SK-N-SH (cell line): Measurements from ENCODE around the gene ARHGEF19. TPM values are rescaled to one million over a fixed set of nuclear protein-coding genes. Genes with fewer than 3 reads are reported as not detected.

Experiments
- CTCF ChIA-PET: fragments of 300-600, 350-600 bp; formaldehyde crosslinking; extraction: SDS; loops from one replicate; lab custom pipeline; 2021; lab: Yijun Ruan, JAX
- POLR2A ChIA-PET: fragments of 350-600 bp; sonication (Branson Sonifier 250); formaldehyde crosslinking; extraction: SDS; loops from one replicate; lab custom pipeline; 2020; ENCODE audit warnings: antibody characterized with exemption, inconsistent platforms; lab: Yijun Ruan, JAX
- DNase-seq: peaks from one replicate; pipeline ENCODE4 v3.0.0; 2012
- H2AFZ ChIP-seq: fragments of 200-600 bp; sonication (generic); 2 replicates; pipeline ENCODE4 v1.8.1; 2016; ENCODE audit warnings: antibody characterized with exemption, mild to moderate bottlenecking, low read depth
- H3F3A ChIP-seq: fragments of 200-600 bp; sonication (generic); replicated peaks from 2 replicates; pipeline ENCODE3; 2016; ENCODE audit warnings: antibody characterized with exemption, mild to moderate bottlenecking; ENCODE audit not compliant: insufficient read depth
- H3K27ac ChIP-seq, 2 experiments: fragments of 200-500 bp in 1 of 2; fragments of 200-600 bp in 1 of 2; sonication (Bioruptor generic) in 1 of 2; sonication (generic), shearing (Covaris generic) in 1 of 2; 2 replicates each; pipeline versions ENCODE4 v1.5.1 to v1.6.1; 2014 to 2016; ENCODE audit warnings: low read depth in 2 of 2, inconsistent platforms in 1 of 2, low read length in 1 of 2, mild to moderate bottlenecking in 1 of 2, mixed read lengths in 1 of 2
- H3K27me3 ChIP-seq: fragments of 200-600 bp; sonication (generic), shearing (Covaris generic); 2 replicates; pipeline ENCODE4 v1.6.1; 2016; ENCODE audit warnings: mixed run types; ENCODE audit not compliant: insufficient read depth
- H3K36me3 ChIP-seq, 2 experiments: fragments of 200-500 bp in 1 of 2; fragments of 200-600 bp in 1 of 2; sonication (Bioruptor generic) in 1 of 2; sonication (generic) in 1 of 2; replicated peaks in 1 of 2; 2 replicates each; pipeline versions ENCODE3 to v1.5.1; 2014 to 2016; ENCODE audit warnings: low read length in 1 of 2, mild to moderate bottlenecking in 1 of 2; ENCODE audit not compliant: insufficient read depth in 2 of 2, control insufficient read depth in 1 of 2
- H3K4me1 ChIP-seq, 2 experiments: fragments of 200-500 bp in 1 of 2; fragments of 200-600 bp in 1 of 2; sonication (Bioruptor generic) in 1 of 2; sonication (generic), shearing (Covaris generic) in 1 of 2; 2 replicates each; pipeline versions ENCODE4 v1.5.1 to v1.6.1; 2014 to 2016; ENCODE audit warnings: low read depth in 1 of 2, low read length in 1 of 2, mixed run types in 1 of 2; ENCODE audit not compliant: insufficient read depth in 2 of 2, control insufficient read depth in 1 of 2
- H3K4me2 ChIP-seq: fragments of 200-600 bp; sonication (generic), shearing (Covaris generic); 2 replicates; pipeline ENCODE4 v1.6.1; 2017; ENCODE audit warnings: mixed run types
- H3K4me3 ChIP-seq, 2 experiments: fragments of 200-500 bp in 1 of 2; fragments of 200-600 bp in 1 of 2; sonication (Bioruptor generic) in 1 of 2; sonication (generic), shearing (Covaris generic) in 1 of 2; 2 replicates each; pipeline versions ENCODE4 v1.5.1 to v1.8.1; 2014 to 2016; ENCODE audit warnings: low read depth in 2 of 2, inconsistent platforms in 1 of 2, low read length in 1 of 2, mild to moderate bottlenecking in 1 of 2, mixed read lengths in 1 of 2, moderate library complexity in 1 of 2
- H3K79me2 ChIP-seq: fragments of 200-600 bp; sonication (generic); 2 replicates; pipeline ENCODE4 v1.8.1; 2017; ENCODE audit warnings: mild to moderate bottlenecking; ENCODE audit not compliant: insufficient read depth
- H3K9ac ChIP-seq: fragments of 200-600 bp; sonication (generic); 2 replicates; pipeline ENCODE4 v1.6.1; 2017; ENCODE audit warnings: mixed run types
- H3K9me2 ChIP-seq: fragments of 200-600 bp; sonication (generic); 2 replicates; pipeline ENCODE4 v1.6.1; 2017; ENCODE audit warnings: mixed run types
- H3K9me3 ChIP-seq: fragments of 200-600 bp; sonication (generic); 2 replicates; pipeline ENCODE4 v1.6.1; 2017; ENCODE audit warnings: mixed run types, mild to moderate bottlenecking, moderate library complexity
- H4K20me1 ChIP-seq: fragments of 200-600 bp; sonication (generic); 2 replicates; pipeline ENCODE4 v1.6.1; 2017; ENCODE audit warnings: mild to moderate bottlenecking, mixed run types; ENCODE audit not compliant: insufficient read depth
- ELF1 ChIP-seq: IDR thresholded peaks from 2 replicates; pipeline ENCODE4 v1.4.0; 2012
- FOSL2 ChIP-seq: IDR thresholded peaks from 2 replicates; pipeline ENCODE4 v1.4.0; 2012; ENCODE audit warnings: low read depth, mild to moderate bottlenecking, moderate library complexity, borderline replicate concordance
- FOXJ3 ChIP-seq: sonication (generic); formaldehyde crosslinking; IDR thresholded peaks from 2 replicates; pipeline ENCODE4 v1.5.1; 2020; ENCODE audit warnings: mild to moderate bottlenecking, missing genetic modification reagents
- FOXM1 ChIP-seq: IDR thresholded peaks from 2 replicates; pipeline ENCODE4 v1.4.0; 2012; ENCODE audit warnings: low read depth, mild to moderate bottlenecking
- IRF3 ChIP-seq: fragments of 150-350 bp; IDR thresholded peaks from 2 replicates; pipeline ENCODE4 v1.6.1; 2016; ENCODE audit warnings: mild to moderate bottlenecking, low read depth, low read length
- JUND ChIP-seq: IDR thresholded peaks from 2 replicates; pipeline ENCODE4 v1.4.0; 2012
- MEF2A ChIP-seq: IDR thresholded peaks from 2 replicates; pipeline ENCODE4 v1.4.0; 2012; ENCODE audit warnings: low read depth, borderline replicate concordance
- MXI1 ChIP-seq: IDR thresholded peaks from 2 replicates; pipeline ENCODE4 v1.6.1; 2012; ENCODE audit warnings: mild to moderate bottlenecking, low read depth, low read length, improper control_type of control experiment
- NRF1 ChIP-seq: IDR thresholded peaks from 2 replicates; pipeline ENCODE4 v1.6.1; 2012; ENCODE audit warnings: low read depth, mild to moderate bottlenecking, low read length
- RAD21 ChIP-seq: IDR thresholded peaks from 2 replicates; pipeline ENCODE4 v1.6.1; 2012; ENCODE audit warnings: mild to moderate bottlenecking, low read length
- REST ChIP-seq: IDR thresholded peaks from 2 replicates; pipeline ENCODE4 v1.6.1; 2012; ENCODE audit warnings: mild to moderate bottlenecking, low read depth, low read length, moderate library complexity
- RFX5 ChIP-seq: IDR thresholded peaks from 2 replicates; pipeline ENCODE4 v1.6.1; 2012; ENCODE audit warnings: mild to moderate bottlenecking, improper control_type of control experiment, low read length
- SIN3A ChIP-seq: IDR thresholded peaks from 2 replicates; pipeline ENCODE4 v1.6.1; 2012; ENCODE audit warnings: low read depth, mild to moderate bottlenecking, low read length, moderate library complexity, borderline replicate concordance
- TCF12 ChIP-seq: IDR thresholded peaks from 2 replicates; pipeline ENCODE4 v1.4.0; 2012
- TEAD4 ChIP-seq: IDR thresholded peaks from 2 replicates; pipeline ENCODE4 v1.4.0; 2012; ENCODE audit warnings: mild to moderate bottlenecking, borderline replicate concordance; ENCODE audit not compliant: insufficient read depth
- USF1 ChIP-seq: IDR thresholded peaks from 2 replicates; pipeline ENCODE4 v1.4.0; 2012; ENCODE audit warnings: low read depth, borderline replicate concordance
- ZBTB33 ChIP-seq: IDR thresholded peaks from 2 replicates; pipeline ENCODE4 v1.4.0; 2012; ENCODE audit warnings: low read depth, borderline replicate concordance
- WGBS: methylation state at CpG from one replicate; pipeline ENCODE4 v1.1.6; 2017; ENCODE audit warnings: low lambda C conversion rate; 5-methylcytosine and 5-hydroxymethylcytosine counted together
- polyA plus RNA-seq, 3 experiments: library from polyadenylated mRNA; depleted of rRNA; stranded (reverse); fragments of >200 nt; gene quantifications; 2 replicates each; pipeline ENCODE4 v1.2.3, GENCODE V29; 2012

ARHGEF19 gene
- polyA plus RNA-seq, 1 of the 3 experiments (the other 2 are of a cell fraction), result 11.5 TPM

GRCh38 chr1:16203550-16203949, 8.9 kb downstream of the ARHGEF19 start:
- CTCF ChIA-PET, result interaction anchor here (1.1 to 6.8 kb wide), 4 partner anchors 12 to 159 kb away, joined by 3 to 43 read pairs (median 8); no protein-coding TSS in a partner anchor
- no peaks in the 10 kb centered on the region for H3K9me2 ChIP-seq
- H3K4me1 ChIP-seq, result peaks cover 0 to 19% of the 10 kb centered on the region in 2 experiments; a peak in 1 of 4 replicates
- H3K27me3 ChIP-seq, result no peaks in the 10 kb centered on the region
- peaks cover 11% of the 10 kb centered on the region for H3F3A ChIP-seq
- no peaks in the 10 kb centered on the region for H3K79me2 ChIP-seq
- H3K36me3 ChIP-seq, result no peaks in the 10 kb centered on the region
- no peak overlapping the region for H3K27ac ChIP-seq
- H3K4me3 ChIP-seq, result no peak overlapping the region
- H4K20me1 ChIP-seq, result no peaks in the 10 kb centered on the region
- DNase-seq, result no peak
- H3K9me3 ChIP-seq, result no peaks in the 10 kb centered on the region
- TF ChIP-seq TEAD4 (no peak), ZBTB33 (no peak), FOXJ3 (CRISPR knock-in tag) (no peak), RFX5 (no peak), ELF1 (no peak), USF1 (no peak), FOXM1 (no peak), MEF2A (no peak), REST (no peak), JUND (no peak), NRF1 (no peak), IRF3 (no peak), SIN3A (no peak), MXI1 (no peak), RAD21 (no peak), FOSL2 (no peak), TCF12 (no peak)
- no peak overlapping the region for H3K4me2 ChIP-seq
- POLR2A ChIA-PET, result no interaction called here
- H2AFZ ChIP-seq, result no peak overlapping the region
- H3K9ac ChIP-seq, result no peak overlapping the region
- 55% methylated on average over 3 of the region's 3 CpGs for WGBS
